Activated CD4-positive, alpha-beta T cell treated with anti-CD3 and anti-CD28 coated beads, Interleukin-2, Interleukin-6, amounts not matched to agents 100 ng/mL and 50 ng/mL, durations not matched to agents 16 hours and 8 hours (primary cell): Measurements from ENCODE around the gene MARK1.

ENCODE experiments used
- DNase-seq: peaks from one replicate; pipeline ENCODE4 v3.0.0-alpha.2; 2020

The MARK1 gene

GRCh38 chr1:220692436-220693228, 164.7 kb downstream of the MARK1 start:
- no peak for DNase-seq

GRCh38 chr1:220694866-220695382, 167.0 kb downstream of the MARK1 start:
- no peak for DNase-seq

- DNase-seq: no peak
Observed at GRCh38 chr1:220695426-220695825, 167.5 kb downstream of the MARK1 start.

- DNase-seq: no peak
Observed at GRCh38 chr1:220696226-220696862, 168.4 kb downstream of the MARK1 start.

DNA sequence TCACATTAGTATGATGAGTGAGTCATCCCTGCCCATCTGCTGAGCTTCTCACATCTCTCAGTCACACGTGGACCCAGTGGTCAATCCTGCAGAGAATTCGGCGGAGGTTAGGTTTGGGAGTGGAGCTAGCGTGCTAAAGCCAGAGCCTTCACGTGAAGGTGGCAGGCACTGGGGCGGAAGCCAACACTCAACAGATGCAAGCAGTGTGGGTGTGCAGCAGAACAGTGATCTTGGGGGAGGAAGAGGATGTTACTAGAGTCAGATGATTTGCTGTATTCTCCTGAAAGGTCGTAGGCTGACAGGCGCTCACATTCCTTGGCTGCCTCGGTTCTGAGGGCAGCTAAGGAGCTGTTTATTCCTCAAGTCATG, 168.9 kb downstream of the MARK1 start:
- DNase-seq: no peak

DNA sequence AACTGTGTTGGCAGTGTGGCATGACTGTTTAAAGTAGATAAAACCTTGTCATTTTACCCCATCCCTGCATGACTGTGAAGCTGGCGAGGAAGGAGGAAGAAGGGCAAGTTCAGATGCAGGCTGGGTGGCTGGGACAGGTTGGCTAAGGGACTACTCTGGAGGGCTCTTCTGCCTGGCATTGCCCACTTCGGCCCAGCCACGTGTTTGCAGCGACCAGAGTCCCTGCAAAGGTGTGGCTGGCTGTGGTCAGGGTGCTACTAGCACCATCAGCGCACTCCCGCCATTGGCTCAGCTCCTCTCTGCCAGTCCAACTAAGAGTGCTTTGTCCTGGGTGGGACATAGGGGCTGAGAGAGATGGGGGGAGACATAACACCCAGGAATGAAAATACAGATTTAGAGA, 169.4 kb downstream of the MARK1 start:
- no peak for DNase-seq

- DNase-seq: no peak
Observed at GRCh38 chr1:220698607-220699016, 170.7 kb downstream of the MARK1 start.

DNA sequence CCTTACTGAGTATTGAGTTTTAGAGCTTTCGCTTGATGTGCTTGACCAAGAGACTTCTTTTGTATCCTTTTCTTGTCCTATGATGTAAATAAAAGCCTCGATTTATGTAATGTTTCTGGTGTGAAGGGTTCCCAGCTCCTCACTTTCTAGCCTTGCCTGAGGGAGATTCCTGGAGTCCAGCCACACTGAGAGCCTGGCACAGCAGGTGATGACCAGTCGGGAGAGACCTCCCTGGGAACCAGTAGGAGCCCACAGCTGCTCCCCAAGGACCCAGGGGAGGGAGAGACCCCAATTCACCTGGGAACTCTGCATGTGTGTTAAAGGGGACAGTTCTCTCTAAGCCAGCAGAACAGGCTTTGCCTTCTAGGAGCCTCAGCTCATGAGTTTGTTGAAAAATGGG, 171.1 kb downstream of the MARK1 start:
- no peak for DNase-seq

DNA sequence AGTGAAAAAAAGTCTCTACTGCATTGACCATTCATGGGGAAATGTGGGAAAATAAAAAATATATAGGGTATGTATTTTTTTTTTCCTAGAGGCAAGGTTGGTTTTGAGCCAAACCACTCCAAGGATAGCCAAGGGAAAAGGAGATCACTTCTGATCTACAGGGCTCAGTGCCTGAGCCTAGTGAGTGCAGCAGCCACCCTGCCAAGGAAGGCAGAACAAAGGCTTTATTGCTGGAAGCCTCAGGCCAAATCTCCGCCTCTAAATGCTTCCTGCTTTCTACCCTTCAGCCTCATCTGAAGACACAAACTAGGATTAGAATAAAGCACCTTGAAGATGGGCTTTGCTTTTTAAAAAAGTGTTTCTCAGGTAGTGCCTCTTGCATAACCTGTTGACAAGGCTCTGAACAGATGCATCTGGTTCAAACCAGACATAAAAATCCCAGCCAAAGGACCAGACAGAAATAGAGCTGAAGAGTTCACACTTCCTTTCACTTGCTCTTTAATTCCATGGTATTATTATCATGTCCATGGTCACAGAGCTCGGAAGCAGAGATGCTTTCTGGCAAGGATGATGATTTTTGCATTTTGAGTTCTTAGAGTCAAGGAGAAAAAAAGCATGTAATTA, 172.7 kb downstream of the MARK1 start:
- DNase-seq: no peak

- DNase-seq: no peak
Observed at GRCh38 chr1:220701974-220702373, 174.0 kb downstream of the MARK1 start.

DNA sequence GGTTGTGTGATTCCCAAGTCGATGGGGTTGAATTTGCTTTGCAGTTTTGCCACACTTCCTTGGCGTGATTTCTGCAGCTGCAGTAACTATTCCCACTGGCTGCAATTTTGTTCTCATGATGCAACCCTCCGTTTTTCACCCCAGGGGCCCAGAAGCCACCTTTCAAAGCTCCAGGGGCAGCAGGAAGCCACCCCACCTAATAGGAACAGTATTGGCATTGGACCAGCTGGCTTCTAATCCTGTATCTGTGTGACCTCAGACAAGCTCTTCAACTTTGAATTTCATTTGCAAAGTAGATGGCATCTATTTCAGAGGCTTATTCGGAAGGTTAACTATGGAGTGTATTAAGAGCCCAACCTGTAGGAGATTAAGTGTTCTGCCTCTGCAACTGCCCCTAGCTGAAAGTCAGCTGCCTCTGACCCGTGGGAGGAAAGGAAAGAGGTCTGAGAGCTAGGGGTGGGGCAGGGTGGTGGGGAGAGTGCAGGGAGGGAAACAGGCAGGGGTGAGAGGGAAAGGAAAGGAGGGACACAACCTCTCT, 174.9 kb downstream of the MARK1 start:
- DNase-seq: no peak

DNA sequence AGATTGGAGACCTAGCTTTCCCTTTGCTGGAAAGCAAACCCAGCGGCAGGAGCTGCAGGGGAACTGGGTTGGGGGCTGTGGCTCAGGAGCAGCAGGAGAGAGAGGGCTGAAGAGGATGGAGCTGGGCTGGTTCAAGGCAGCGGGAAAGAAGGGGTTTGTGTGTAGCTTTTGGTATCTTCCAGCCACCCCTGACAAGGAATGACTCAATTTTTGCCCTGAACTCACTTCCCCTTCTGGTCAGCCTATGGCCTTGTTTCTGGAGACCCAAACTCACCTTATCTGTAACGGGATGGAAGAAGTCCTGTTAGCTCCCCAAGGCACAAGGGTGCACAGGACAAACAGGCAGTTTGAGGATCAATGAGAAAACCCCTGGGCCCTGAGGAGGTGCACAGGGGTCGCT, 175.4 kb downstream of the MARK1 start:
- DNase-seq: no peak

DNA sequence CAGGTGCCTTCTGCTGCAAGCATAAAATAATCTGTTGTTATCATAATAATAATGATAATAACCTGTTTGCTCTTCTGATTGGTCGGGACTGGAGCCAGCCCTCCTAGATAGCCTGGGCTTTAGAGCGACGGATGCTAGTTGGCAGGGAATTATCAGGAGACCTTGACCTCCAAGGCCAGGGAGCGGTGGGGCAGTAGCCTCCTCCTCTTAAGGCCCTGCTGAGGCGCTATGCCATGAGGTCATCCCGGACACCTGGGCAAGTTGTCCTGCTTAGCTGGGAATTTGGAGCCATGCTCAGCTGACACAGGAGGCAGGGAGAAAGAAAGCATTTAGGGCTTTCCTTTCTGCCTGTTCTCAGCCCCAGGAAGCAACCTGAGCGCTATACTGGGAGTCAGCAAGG, 177.8 kb downstream of the MARK1 start:
- DNase-seq: no peak

DNA sequence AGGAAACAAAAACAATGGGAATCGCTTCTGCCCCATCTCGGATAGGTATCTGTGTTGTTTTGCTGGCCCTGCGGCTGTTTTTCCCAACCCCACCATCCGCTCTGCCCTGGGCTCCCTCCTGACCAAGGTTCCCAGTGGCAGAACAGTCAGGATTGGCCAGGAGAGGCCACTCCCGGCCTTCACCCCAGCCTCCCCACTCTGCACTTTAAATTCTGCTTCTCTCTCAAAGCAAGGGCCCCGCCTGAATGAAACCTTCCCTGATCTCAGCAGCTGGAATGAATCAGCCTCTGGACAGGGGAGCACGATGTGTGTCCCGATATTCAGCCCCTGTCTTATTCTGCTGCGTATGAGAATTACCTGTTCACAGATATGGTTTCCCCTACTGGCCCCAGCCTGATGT, 178.5 kb downstream of the MARK1 start:
- no peak for DNase-seq

GRCh38 chr1:220707160-220707559, 179.2 kb downstream of the MARK1 start:
- DNase-seq: no peak

GRCh38 chr1:220708244-220708643, 180.3 kb downstream of the MARK1 start:
- no peak for DNase-seq

DNA sequence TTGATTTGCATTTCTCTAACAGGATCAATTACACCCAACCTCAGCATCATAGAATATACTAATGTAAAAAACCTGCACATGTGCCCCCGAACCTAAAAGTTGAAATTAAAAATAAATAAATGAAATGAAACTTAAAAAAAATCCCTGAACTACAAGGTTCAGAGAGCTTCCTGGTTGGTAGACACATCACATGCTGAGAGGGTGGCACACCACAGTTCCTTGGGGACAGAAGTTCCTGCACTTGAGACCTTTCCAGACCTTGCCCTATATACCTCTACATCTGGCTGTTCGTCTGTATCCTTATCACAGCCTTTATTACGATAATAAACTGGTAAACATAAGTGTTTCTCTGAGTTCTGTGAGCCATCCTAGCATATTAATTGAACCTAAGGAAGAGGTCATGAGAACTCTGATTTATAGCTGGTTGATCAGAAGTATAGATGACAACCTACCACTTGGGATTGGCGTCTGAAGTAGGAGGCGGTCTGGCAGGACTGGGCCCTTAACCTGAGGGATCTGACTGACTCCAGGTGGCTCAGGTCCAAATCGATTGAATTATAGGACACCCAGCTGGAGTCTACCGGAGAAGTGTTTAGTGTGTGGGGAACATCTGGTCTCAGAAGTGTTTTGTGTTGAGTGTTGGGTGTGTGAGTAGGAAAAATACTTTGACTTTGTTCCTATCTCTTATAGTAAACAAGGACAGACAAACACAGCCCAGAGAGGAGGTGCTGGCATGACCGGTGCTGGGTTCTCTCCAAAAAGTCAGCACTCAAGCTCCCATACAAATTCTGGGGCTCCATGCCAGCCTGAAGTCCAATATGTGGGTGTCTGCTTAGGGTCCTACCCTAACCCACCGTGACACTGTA, 181.2 kb downstream of the MARK1 start:
- no peak for DNase-seq

GRCh38 chr1:220710333-220710732, 182.4 kb downstream of the MARK1 start:
- no peak for DNase-seq

GRCh38 chr1:220711056-220711809, 183.3 kb downstream of the MARK1 start:
- DNase-seq: no peak
